Measurements from ENCODE around the gene MRE11.

The MRE11 gene

DNA sequence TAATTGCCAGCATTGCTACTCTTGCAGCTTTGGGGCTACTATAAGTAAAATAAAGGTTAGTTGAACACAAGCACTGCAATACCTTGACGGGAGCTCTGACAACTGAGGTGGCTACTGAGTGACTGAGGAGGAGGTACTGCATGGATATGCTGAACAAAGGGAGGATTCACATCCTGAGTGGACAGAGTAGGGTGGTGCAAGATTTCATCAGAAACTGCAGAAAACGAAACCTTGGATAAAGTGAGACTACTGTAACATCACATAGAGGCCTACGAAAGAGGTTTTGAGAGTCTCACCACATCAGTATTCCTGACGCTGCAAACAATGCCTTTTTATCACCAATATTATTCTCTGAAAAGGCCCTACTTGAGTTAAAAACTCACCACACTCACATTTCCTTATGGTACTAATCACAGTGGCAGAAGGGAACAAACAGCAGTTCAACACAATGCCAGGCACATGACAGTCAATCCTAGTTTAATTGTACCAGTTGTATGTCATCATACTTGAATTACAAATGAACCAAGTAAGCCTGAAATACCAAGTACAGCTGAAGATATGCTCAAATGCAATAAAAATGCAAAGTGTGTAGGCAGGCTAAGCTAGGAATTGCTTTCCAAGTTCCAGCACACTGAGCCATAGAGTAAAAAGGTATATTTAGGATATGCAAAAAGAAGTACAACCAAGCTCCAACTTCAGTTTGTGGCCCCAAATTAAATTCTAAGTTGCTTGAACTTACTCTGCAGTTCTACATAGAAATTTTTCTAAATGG is 88.4 kb downstream of the MRE11 start (continued):
- TF ChIP-seq SETDB1 (IDR thresholded peaks at IDR 0.05; ENCODE audit: insufficient read length, low read length) (no peak), ZBTB7A (tag by site-specific recombination; IDR thresholded peaks at IDR 0.05; ENCODE audit: low read depth) (no peak), KLF8 (tag by site-specific recombination; IDR thresholded peaks at IDR 0.05) (no peak), ZBTB26 (tag by site-specific recombination; optimal IDR thresholded peaks at IDR 0.05) (no peak), ZNF580 (tag by site-specific recombination; IDR thresholded peaks at IDR 0.05) (no peak), ZNF423 (tag by site-specific recombination; IDR thresholded peaks at IDR 0.05) (no peak), ZNF416 (tag by site-specific recombination; IDR thresholded peaks at IDR 0.05) (no peak), INSM2 (tag by site-specific recombination; IDR thresholded peaks at IDR 0.05) (no peak), ZNF623 (tag by site-specific recombination; IDR thresholded peaks at IDR 0.05) (no peak), ZNF19 (tag by site-specific recombination; IDR thresholded peaks at IDR 0.05; ENCODE audit: low read depth) (no peak)
- TF ChIP-seq, protein P1, sequence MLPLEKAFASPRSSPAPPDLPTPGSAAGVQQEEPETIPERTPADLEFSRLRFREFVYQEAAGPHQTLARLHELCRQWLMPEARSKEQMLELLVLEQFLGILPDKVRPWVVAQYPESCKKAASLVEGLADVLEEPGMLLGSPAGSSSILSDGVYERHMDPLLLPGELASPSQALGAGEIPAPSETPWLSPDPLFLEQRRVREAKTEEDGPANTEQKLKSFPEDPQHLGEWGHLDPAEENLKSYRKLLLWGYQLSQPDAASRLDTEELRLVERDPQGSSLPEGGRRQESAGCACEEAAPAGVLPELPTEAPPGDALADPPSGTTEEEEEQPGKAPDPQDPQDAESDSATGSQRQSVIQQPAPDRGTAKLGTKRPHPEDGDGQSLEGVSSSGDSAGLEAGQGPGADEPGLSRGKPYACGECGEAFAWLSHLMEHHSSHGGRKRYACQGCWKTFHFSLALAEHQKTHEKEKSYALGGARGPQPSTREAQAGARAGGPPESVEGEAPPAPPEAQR (tag by site-specific recombination; IDR thresholded peaks at IDR 0.05): no peak
- TF ChIP-seq, protein P2, sequence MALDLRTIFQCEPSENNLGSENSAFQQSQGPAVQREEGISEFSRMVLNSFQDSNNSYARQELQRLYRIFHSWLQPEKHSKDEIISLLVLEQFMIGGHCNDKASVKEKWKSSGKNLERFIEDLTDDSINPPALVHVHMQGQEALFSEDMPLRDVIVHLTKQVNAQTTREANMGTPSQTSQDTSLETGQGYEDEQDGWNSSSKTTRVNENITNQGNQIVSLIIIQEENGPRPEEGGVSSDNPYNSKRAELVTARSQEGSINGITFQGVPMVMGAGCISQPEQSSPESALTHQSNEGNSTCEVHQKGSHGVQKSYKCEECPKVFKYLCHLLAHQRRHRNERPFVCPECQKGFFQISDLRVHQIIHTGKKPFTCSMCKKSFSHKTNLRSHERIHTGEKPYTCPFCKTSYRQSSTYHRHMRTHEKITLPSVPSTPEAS (tag by site-specific recombination; IDR thresholded peaks at IDR 0.05): no peak
- TF ChIP-seq, protein P3, sequence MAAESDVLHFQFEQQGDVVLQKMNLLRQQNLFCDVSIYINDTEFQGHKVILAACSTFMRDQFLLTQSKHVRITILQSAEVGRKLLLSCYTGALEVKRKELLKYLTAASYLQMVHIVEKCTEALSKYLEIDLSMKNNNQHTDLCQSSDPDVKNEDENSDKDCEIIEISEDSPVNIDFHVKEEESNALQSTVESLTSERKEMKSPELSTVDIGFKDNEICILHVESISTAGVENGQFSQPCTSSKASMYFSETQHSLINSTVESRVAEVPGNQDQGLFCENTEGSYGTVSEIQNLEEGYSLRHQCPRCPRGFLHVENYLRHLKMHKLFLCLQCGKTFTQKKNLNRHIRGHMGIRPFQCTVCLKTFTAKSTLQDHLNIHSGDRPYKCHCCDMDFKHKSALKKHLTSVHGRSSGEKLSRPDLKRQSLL (tag by site-specific recombination; IDR thresholded peaks at IDR 0.05): no peak

DNA sequence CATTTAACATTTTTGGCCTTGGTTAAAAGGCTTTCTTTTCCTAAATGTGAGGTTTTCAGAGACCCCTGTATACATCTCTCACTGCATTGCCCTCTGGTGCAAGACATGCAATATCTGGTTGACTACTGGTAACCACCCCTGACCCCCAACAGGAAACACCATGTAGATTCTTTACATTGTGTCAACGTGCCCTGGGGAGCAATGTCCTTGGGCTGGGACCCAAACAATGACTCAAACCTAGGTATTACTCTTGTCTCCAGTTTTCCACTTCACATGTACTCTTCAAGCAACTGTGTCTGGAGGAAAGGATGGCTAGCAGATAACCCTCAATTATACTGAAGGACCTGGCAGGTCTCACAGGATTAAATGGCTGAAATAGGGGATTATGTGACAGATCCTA is 91.3 kb downstream of the MRE11 start:
- H3K4me3 ChIP-seq (ENCODE audit: low read depth, low read length): no peak overlapping the region
- no peak overlapping the region for H3K27ac ChIP-seq (ENCODE audit: extremely low read depth, low read depth, low read length)
- POLR2A ChIA-PET: no interaction called here
- no peaks in the 10 kb centered on the region for H3K36me3 ChIP-seq (ENCODE audit: control insufficient read depth in 2 of 2, insufficient read depth in 1 of 2, low read length in 2 of 2)
- CTCF ChIA-PET: no interaction called here
- no peaks in the 10 kb centered on the region for H3K4me1 ChIP-seq (ENCODE audit: control insufficient read depth, insufficient read depth, low read length)
- H3K9me3 ChIP-seq (ENCODE audit: control insufficient read depth, insufficient read depth, low read depth, low read length): no peaks in the 10 kb centered on the region
- TF ChIP-seq SP7 (tag by site-specific recombination; IDR thresholded peaks at IDR 0.05): peak; percentile 54; the same call in 1 of the 2 replicates
- no peak for TF ChIP-seq ZNF157 (tag by site-specific recombination; IDR thresholded peaks at IDR 0.05)

GRCh38 chr11:94401773-94402265 is 91.8 kb downstream of the MRE11 start:
- peak overlapping the region; percentile 37 for H3K4me3 ChIP-seq (ENCODE audit: low read depth, low read length)
- ChIA-PET CTCF (interaction anchor here (0.6 kb wide), 1 partner anchor 103 kb away, joined by 3 read pairs; no protein-coding TSS in a partner anchor), POLR2A (no interaction called here)
- no peak overlapping the region for H3K27ac ChIP-seq (ENCODE audit: extremely low read depth, low read depth, low read length)
- no peaks in the 10 kb centered on the region for H3K9me3 ChIP-seq (ENCODE audit: control insufficient read depth, insufficient read depth, low read depth, low read length)
- no peaks in the 10 kb centered on the region for H3K4me1 ChIP-seq (ENCODE audit: control insufficient read depth, insufficient read depth, low read length)
- TF ChIP-seq ZNF248 (tag by site-specific recombination; IDR thresholded peaks at IDR 0.05) (no peak), IKZF3 (tag by site-specific recombination; IDR thresholded peaks at IDR 0.05) (no peak), ZNF621 (tag by site-specific recombination; IDR thresholded peaks at IDR 0.05) (no peak), ZNF16 (tag by site-specific recombination; IDR thresholded peaks at IDR 0.05; ENCODE audit: low read depth) (no peak)
- TF ChIP-seq, protein P4, sequence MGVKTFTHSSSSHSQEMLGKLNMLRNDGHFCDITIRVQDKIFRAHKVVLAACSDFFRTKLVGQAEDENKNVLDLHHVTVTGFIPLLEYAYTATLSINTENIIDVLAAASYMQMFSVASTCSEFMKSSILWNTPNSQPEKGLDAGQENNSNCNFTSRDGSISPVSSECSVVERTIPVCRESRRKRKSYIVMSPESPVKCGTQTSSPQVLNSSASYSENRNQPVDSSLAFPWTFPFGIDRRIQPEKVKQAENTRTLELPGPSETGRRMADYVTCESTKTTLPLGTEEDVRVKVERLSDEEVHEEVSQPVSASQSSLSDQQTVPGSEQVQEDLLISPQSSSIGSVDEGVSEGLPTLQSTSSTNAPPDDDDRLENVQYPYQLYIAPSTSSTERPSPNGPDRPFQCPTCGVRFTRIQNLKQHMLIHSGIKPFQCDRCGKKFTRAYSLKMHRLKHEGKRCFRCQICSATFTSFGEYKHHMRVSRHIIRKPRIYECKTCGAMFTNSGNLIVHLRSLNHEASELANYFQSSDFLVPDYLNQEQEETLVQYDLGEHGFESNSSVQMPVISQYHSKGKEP (tag by site-specific recombination; IDR thresholded peaks at IDR 0.05): no peak
- H3K36me3 ChIP-seq (ENCODE audit: control insufficient read depth in 2 of 2, insufficient read depth in 1 of 2, low read length in 2 of 2): no peaks in the 10 kb centered on the region
